ENCODE results near the gene PPARA.
A peak's percentile ranks its signal among the peaks of the same experiment; 100 is the strongest.
"Not testable (repeated sequence)": the region's sequence is repeated elsewhere in the genome, so short reads cannot be mapped to it uniquely, and the experiment has no call there.

Gene PPARA

DNA sequence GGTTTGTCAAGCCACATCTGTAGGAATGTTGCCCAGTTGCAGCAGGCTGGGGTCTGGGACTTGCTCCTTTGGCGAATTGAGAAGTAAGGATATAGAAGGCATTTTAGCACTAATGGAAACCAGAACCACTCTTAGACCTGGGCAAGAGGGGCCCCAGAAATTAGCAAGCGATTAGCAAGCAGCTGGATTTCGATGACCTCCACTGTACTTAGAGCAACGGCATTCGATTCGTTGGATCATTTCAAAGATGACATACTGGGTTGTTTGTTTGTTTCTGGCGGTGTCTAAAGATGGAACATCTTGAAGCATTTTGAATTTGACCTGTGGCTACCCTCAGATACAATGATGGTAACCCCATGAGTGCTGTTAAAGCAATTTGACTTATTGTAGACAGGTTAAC, 100.9 kb downstream of the PPARA start:
- no peak for DNase-seq

DNA sequence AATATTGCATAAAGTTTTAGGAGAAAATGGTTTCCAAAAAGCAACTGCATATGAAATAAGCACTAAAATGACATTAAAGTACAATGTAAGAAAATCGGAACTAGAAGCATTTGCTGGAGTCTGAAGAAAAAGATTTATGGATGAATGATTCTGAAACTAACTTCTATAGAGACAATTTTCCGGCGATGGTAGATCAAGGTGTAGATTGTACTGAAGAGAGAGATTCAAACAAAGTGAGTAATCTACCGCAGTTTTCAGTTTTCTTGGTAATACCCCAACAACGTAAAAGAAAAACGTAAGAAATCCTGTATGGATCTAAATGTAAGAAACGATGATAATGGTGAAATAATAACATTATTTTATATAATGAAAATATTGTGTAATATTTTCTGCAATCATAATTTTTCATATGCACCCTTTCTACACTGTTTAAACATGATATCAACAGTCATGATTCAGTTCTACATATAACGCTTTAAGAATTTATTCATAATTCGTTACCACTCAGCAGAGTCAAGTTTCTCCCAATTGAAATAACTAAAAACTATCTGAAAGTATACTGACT, 101.6 kb downstream of the PPARA start:
- DNase-seq = no peak

DNA sequence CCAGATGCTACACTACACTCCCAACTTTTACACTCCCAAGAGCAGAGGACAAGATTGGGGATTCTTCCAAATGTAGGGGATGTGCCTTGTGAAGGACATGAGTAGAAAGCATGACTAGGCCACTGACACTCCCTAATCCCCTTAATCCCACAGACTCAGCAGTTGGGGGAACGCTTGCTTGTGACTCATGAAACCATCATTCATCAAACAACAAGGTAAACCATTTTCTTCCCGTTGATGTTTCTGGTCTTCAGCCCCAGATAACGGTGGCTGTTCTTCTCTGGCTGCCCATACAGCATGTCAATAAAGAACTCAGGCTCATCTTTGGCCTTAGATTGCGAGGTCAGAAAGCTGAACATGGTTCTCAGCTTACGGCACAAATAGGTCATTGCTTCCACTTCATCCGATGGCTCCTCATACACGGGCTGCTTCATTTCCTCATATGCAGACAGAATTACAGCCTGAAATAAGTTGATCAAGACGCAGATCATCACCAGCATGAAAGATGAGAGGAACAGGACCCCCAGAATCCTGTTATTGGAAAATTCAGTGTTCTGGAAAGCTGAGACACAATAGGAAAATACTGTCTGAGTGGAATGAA, 106.1 kb downstream of the PPARA start:
- DNase-seq = no peak

DNA sequence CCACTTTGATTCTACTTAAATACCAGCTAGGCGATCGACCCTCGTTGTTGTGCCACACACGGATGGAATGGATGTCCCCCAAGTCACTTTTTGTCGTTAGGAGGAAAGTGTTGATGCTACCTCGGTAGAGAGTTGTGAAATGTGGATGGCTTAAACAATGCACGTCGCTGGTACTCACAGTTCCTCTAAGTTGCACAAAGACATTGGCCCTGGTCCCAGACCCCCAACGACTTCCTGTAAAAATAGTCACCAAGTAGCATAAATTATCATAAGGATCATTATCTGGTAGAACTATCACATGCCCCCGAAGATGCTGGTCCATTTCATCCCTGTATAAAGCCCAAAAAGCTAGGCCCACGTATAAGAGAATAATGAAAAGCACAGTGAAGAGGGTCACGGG, 109.0 kb downstream of the PPARA start:
- no peak for DNase-seq

DNA sequence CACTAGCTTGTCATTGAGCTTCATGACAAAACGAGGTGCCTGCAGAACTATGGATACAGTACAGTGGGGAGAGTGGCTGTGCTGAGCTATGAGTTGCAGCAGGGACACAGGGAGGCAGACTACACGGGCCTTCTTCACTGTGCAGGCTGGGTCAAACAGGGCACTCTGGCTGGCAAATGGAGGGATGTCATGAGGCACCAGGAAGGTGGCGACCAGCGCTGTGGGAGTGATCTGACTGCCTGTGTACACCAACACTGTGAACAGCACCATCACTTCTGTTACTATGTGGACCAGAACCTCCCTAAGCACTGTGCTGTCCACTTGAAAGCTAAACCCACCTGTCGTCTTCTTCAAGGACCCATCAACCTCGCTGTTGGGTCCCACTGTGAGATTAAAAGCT, 109.7 kb downstream of the PPARA start:
- DNase-seq = no peak

DNA sequence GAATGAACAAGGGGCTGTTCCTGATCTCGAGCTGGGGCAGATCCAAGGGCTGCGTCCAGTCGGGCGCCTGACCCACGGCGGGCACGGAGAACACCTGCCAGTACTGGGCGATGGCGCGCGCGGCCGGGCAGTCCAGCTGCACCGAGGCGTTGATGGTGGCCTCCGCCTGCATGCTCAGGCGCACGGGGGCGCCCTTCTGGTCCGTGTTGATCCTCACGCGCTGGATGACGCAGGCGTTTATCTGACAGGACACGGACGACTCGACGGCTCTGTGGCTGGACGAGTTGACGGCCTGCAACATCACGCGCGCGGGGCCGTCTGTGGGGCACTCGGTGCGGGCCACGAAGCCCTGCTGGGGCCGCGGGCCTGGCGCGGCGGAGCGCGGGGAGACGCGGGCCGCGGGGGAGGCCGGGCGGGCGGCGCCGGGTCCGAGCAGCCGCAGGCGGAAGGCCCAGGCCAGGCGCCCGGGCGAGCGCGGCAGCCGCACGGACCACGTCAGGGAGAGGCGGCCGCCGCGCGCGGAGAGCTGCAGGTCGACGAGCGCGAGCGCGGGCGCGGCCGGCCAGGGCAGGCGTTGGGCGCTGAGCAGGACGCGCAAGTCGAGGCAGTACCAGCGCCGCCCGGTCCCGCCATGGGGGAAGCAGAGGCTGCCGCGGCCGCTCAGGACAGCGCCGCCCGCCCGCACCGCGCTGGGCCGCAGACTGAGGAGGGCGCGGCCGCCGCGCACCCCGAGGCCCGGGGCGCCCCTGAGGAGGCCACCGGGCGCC, 112.3 kb downstream of the PPARA start:
- DNase-seq = no peak

DNA sequence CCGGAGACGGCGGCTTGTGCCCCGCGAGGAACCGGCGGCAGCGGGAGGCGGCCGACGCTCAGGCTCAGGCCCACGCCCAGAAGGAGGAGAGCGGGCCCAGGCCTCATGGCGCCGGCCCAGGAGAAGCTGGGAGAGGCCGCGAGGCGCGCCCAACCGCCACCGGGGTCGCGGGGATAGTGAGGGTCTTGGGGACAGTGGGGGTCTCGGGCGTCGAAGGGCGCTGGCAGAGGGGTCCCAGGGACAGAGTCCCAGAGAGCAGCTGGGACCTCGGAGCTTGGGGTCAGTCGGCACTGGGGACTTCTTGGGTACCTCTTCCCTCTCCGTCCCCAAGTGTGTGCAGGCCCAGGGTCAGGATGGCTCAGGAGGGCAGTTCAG, 112.9 kb downstream of the PPARA start, which contains the start of gene PKDREJ:
PKDREJ (minus strand) TSS at position 128 of the 375 bp plus-strand sequence; CDS start at position 107, 21 bp downstream.
- DNase-seq = no peak

DNA sequence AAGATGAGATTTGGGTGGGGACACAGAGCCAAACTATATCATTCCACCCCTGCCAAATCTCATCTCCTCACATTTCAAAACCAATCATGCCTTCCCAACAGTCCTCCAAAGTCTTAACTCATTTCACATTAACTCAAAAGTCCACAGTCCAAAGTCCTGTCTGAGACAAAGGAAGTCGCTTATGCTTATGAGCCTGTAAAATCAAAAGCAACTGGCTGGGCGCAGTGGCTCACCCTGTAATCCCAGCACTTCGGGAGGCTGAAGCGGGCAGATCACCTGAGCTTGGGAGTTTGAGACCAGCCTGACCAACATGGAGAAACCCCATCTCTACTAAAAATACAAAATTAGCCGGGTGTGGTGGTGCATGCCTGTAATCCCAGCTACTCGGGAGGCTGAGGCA, 114.2 kb downstream of the PPARA start:
- not testable (repeated sequence) for DNase-seq

DNA sequence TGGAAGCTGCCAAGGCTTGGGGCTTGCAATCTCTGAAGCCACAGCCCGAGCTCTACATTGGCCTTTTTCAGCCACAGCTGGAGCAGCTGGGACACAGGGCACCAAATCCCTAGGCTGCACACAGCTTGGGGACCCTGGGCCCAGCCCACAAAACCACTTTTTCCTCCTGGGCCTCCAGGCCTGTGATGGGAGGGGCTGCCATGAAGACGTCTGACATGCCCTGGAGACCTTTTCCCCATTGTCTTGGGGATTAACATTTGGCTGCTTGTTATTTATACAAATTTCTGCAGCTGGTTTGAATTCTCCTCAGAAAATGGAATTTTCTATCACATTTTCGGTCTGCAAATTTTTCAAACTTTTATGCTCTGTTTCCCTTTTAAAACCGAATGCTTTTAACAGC, 115.3 kb downstream of the PPARA start:
- not testable (repeated sequence) for DNase-seq

DNA sequence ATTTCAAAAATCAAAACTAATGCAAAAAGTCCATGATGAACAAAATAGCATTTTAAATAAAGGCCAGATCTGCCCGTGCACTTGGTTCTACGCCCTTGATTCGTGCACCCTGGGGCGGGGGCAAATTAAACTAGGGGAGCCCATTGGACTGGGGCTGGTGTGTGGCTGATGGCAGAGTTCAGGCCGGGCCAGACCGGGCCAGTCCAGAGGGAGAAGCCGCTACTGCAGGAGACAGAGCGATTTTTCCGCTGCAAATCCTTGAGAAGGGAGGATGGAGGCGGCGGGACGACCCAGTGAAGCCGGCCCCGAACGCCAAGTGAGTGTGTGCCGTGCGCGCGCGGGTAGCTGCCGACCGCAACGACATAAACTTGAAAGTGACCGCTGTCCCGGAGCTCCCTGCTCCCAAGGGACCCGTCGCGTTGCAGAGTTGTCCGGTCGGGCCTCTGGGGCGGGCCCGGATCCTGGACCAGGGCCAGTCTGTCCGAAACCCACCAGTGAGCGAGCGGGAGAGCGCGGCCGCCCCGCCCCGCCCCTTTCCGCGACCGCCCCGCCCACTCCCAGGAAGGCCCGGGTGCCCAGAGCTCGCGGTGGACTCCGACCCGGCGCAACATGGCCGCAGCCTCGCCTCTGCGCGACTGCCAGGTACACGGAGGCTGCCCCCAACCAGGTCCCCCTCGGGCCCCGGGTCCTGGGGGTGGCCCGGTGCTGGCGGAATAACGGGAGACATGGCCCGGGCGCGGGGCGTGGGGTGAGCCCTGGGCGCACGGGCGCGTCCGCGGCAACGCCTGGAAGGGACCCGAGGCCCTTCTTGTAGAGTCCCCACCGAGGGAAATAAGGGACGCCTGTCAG, 117.3 kb downstream of the PPARA start, which contains the start of gene TTC38:
TTC38 (plus strand) TSS at position 578 of the 849 bp plus-strand sequence; CDS start at position 610, 32 bp downstream.
- DNase-seq = peak; percentile 2

DNA sequence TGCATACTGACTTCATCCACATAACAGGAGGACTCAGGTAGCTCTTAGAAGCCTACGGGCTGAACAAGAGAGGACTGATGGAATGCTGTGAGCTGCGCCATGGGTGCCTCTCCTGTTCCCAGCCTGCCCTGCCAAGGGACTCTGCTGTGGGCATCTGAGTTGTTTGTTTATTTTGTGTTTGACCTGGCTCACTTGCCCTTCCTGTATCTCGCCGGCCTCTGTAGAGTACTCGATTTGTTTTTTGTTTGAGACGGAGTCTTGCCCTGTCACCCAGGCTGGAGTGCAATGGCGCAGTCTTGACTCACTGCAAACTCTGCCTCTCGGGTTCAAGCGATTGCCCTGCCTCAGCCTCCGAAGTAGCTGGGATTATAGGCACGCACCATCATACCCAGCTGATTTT, 119.2 kb downstream of the PPARA start:
- DNase-seq = no peak

DNA sequence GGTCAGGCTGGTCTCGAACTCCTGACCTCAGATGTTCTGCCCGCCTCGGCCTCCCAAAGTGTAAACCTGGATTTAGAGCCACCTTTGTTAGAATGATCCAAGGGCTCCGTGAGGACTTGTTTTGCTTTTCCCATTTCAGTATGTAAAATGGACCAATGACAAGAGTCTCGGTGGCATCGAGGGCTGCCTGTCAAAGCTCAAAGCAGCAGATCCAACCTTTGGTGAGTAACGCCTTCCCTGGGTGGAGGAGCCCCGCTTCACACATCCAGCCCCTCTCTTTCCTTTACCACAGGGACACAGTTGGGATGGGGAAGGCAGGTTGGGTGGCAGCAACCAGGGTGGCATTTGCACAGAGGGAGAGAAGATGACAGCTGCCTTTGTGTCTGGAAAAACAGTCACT, 121.9 kb downstream of the PPARA start:
- DNase-seq = no peak

DNA sequence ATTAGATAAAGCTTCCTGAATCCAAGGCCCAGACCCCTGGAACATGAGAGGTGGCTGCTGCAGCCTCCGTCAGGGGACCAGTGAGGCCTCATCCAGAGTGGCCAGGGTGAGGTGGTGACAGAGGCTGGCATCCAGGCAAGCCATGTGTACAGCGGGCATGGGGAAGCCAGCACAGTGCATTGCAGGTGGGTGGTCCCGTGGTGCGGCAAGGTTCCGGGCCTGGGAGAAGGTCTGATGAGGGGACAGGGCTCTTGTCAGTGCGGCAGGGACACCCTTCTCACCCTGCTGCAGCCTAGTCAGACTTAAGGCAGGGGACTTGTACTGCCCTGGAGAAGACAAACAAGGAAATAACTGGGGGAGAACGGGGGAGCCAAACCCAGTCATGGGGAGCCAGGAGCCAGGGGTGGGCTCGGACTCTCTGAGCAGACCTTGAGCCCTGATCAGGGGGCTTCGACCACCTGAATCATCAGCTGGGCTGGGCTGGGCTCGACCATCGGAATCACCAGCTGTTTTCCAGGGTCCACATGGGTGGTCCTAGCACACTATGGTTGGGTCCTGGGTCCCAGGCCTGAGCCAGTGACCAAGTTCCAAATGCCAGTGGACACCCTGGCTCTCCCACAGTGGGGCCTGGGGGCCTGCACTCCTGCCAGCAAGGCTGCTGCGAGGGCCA, 122.6 kb downstream of the PPARA start:
- DNase-seq = no peak

DNA sequence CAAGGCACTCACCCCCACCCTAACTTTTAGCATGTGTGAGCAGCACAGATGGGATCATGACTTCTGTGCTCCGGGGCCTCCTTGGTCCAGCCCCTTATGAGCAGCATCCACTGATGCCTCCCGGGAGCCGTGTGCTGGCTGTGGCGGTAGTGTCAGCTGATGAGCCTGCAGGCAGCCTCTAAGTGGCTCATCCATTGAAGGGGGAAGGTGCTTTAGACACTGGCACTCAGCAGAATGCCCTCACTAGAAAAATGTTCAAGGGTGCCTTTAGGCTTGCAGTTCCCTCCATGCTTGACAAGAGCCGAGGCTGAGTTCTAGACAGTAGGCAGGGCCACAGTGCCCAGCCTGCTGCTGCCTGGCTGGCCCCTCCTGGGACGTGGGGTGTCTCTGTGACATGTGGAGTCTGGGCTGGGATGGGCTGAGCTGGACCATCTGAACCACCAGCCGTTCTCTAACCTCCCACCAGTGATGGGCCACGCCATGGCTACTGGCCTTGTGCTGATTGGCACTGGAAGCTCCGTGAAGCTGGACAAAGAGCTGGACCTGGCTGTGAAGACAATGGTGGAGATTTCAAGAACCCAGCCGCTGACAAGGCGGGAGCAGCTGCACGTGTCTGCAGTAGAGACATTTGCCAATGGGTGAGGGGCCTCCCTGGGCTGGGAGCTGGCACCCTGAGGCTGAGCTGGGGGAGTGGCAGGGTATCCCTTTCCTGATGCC, 123.3 kb downstream of the PPARA start:
- DNase-seq = no peak

DNA sequence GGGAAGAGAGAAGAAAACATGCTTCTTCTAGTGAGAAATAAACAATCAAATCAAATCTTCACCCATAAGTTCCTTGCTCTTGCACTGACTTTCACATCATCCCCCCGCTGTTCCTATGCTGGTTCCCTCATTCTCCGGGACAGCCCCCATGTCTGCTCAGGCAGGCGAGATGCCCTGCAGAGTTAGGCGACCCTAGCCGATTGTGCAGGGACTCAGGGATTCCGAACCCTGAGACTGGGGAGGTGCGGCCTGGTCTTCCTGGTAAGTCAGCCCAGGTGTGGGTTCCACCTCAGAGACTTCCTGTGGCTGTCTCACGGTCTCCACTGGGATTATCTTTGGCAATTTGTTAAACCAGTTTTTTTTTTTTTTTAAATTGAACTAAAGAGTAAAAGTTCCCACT, 124.1 kb downstream of the PPARA start:
- no peak for DNase-seq

DNA sequence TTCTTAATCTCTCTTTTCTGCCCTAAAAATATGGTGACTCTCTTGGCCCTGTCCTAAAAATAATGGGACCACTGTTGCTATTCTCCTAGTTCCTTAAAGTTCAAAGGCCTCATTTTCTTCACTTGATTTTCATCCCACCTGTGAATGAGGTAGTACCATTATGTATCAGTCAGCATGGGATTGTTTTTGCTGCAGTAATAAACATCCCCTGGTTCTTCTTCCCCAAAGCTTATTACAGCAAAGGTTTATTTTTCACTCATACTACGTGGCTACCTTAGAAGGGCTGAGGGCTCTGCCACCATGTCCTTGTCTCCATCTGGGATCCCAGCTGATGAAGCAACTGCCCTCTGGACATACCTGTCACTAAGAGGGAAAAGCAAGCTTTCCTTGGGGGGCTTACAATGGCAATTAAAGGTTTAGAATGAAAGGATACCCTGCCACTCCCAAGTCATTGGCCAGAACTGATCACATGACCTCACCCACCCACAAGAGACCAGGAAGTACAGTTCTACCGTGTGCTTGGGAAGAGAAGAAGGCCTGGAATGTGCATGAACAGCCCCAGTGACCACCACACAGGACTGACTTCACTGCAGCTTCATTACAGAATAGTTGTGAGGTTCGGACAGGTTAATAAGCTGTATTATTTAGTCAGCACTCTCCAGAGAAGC, 125.3 kb downstream of the PPARA start:
- no peak for DNase-seq

DNA sequence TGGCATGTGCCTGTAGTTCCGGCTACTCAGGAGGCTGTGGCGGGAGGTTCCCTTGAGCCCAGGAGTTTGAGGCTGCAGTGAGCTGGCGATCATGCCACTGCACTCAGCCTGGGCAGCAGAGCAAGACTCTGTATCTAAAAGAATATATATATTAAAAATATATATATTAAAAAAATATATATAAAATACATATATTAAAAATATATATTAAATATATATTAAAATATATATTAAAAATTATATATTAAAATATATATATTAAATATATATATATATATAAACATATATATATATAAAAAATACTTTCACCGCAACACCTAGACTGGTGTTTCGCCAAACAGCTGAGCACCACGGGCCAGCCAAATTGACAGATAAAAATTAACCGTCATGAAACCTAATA, 126.2 kb downstream of the PPARA start:
- DNase-seq = no peak

DNA sequence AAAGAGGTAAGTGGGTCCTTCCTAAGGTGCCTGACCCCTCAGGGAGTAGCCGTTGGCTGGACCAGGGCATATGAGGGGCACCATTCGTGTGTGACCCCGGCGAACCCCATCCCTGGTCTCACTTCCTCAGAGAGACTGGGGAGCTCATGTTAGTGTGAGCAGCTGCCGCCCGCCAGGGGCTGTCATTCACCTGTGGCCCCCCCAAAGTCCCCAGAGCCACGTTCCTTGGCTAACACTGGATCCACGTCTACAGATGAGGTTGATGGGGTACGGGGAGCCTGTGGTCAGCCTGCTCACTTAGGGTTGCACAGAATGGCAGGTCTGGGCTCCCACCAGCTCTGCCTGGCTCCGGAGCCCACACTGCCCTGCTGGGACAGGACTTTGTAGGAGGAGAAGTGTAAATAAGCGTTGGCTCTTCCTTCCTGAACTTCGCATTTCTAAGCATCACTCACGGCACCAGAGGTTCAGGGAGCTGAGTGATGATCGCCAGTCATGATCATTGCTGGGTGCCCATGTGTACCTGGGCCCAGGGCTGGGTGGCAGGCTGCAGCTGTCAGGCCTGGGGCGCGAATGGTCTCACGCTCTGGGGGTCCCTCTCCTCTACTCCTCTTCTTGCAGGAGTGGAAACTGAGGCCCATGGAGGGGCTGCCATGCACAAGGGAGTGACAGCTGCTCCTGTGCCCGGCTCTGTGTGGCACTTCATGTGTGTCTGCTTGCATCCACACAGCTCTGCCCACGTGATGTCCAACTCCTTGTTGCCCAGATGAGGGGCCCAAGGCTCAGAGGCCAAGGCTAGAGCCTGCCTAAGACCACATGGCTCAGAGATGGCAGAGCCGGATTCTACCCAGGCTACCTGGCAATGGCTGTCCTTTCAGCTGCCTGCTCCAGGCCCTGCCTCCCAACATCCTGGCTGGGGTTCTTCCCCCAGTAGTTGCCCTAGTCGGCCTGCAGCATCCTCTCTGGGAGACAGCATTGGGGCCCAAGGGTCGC, 128.6 kb downstream of the PPARA start:
- DNase-seq = no peak

DNA sequence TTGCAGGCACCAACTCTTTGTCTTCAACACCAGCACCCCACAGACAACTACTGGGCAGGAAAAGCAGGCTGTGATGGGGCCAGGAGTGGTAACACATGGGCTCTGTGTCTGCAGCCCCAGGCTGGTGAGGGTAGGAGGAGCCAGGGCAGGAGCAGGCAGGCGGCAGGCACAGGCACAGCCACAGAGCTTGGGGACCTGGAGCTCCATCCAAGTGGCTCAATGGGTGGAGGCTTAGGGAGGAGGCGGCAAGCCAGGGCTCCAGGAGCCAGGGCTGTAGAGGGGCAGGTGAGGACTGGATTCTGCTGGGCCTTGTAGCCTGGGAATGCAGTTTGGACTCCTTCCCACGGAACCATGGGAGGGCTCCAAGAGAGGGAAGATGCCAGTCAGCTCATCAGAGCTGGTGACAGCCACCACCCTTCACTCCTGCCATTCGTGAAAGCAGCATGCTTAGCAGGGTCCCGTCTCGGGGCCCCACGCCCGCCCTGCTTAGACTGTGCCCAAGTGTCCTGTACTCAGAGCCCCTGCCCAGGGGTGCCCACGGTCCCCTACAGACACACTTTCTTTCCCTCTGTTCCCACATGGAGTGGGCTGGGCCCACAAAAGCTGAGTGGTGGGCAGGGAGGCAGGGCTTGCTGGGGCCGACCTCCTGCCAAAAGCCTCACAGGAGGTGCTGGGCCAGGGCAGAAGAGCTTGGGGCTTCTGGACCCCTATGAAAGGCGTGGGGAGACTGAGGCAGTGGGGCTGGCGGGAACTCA, 129.9 kb downstream of the PPARA start:
- DNase-seq = no peak

All from NCI-H1092 treated with DMSO at 0.1 percent for 48 hours (cell line).